GM21367 (cell line): ENCODE results near the gene IHH.

Source experiments
- ATAC-seq: cut with Tn5 transposase; IDR thresholded peaks from one replicate; pipeline ENCODE4 v1.9.1; 2021; ENCODE audit not compliant: unreplicated experiment

Gene IHH

DNA sequence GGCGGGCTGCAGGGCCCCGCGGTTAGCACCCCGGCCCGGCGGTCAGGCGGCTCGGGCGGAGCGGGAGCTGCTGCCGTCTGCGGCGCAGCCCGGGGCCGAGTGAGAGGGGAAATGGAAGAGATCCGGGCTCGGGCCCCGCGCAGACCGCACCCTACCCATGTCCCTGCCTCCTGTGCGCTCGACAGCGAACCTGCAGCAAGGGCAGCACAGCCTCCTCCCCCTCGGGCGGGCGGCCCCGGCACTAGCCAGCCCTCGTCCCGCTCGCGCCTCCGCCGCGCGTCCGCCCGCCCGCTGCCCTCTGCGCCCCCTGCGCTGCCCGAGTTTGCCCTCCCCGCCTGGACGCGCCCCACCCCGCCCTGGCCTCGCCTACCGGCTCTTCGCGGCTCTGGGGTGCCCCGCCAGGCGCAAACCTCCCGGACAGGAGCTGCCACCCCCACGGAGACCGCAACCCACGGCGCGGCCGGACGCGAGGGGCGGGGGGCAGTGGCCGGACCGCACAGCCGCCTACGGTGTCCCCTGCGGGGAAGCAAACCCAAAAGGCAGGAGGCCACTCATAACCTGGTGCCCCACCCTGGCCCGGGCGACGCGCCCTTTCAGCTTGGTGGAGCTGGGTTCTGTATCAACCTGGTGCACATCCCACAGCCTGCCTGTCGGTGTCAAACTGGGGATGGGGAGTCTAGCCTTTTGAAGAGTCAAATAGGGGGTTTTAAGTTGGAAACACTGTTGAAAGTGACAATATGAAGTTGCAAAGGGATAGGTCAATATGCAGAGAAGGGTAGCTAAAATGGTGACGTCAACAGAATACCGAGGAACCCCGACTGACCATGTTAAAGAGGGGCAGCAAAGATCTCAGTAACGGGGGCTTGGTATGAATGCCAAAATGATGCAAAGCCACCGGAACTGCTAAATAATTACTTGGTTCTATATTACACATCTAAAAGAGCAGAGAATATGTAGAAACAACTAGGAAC, at the start of gene IHH:
TSS of gene IHH (minus strand) at position 101 of the 971 bp plus-strand sequence. CDS start 454 bp downstream, outside the sequence.
- no peak for ATAC-seq

DNA sequence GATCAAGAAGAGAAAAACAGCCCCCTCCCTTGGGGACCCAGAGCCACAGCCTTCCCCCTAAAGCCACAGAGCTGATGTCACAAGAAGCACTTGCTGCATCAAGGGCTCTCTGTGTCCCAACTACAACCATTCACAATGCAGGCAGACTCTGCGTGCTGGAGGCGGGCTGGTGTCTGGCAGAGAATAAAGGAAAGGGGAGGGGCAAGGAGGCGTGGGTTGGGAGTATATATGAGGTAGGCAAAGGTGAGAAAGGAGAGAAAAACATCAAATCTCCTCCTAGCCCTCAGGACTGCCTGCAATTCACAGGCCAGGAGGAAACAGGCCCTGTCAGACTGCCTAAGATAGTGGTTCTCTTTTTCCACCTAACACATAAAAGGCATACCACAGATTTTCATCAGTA, 48.8 kb upstream of the IHH start:
- ATAC-seq = no peak

DNA sequence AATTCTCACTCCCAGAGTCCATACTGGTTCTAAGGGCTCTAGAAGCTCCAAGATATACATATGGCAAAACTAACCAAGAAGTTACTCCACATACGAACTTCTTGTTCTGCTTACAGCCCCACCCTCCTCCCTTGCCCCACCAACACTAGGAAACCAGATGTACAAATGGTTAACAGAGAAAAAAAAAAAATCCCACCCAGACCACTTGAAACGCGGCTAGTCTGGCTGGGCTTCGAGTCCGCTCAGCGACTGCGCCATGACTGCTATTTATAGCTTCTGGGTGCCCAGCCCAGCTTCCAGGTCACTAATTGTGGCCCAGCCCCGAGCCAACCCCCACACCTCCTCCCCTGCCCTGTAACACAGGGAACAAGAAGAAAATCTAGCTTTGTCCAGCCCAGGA, 47.0 kb upstream of the IHH start:
- no peak for ATAC-seq

GRCh38 chr2:219106251-219106650, 45.5 kb upstream of the IHH start:
- no peak for ATAC-seq

GRCh38 chr2:219104107-219105035, 43.6 kb upstream of the IHH start:
- peak; percentile 60 for ATAC-seq

DNA sequence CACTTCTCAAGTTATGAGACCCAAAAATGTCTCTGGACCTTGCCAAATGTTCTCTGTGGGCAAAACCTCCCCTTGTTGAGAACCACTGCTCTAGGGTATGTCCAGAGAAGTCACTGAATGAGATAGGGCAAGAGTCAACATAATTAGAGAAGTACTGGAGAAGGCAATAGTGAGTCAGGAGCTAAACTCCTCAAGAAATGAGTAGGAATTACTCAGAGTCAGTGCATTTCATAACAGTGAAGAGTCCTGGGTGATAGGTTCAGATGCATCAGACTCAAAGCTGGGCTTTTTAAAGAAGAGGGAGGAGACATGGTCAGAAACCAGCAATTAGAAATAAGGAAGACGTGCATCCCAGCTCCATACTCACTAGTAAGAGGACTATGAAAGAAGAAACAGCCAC, 38.6 kb upstream of the IHH start:
- no peak for ATAC-seq

- no peak for ATAC-seq
Observed at GRCh38 chr2:219095406-219095935, 34.8 kb upstream of the IHH start.

GRCh38 chr2:219094171-219094570, 33.5 kb upstream of the IHH start:
- ATAC-seq = no peak

GRCh38 chr2:219090436-219091299, 29.9 kb upstream of the IHH start:
- ATAC-seq = no peak

DNA sequence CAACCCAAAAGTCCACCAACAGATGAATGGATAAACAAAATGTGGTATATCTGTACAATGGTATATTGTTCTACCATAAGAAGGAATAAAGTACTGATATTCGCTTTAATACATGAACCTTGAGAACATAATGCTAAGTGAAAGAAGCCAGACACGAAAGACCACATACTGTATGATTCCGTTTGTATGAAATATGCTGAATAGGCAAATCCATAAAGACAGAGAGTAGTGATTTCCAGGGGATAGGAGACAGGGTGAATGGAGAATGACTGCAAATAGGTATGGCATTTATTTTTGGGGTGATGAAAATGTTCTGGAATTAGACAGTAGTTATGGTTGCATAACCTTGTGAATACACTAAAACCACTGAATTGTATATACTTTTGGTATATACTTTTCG, 28.6 kb upstream of the IHH start:
- ATAC-seq = no peak

DNA sequence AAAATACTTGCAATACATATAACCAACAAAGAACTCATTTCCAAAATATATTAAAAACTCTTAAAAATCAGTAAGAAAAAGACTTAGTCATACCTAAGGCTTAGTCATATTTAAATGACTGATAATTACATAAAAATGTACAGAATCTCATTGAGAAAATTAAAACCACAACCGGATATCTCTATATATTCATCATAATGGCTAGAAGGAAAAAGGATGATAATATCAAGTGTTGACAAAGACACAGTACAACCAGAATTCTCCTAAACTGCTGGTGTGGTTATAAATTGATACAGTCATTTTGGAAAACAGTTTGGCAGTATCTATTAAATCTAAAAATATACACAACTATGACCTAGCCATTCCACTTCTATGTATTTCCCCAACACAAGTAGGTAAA, 27.1 kb upstream of the IHH start:
- no peak for ATAC-seq

DNA sequence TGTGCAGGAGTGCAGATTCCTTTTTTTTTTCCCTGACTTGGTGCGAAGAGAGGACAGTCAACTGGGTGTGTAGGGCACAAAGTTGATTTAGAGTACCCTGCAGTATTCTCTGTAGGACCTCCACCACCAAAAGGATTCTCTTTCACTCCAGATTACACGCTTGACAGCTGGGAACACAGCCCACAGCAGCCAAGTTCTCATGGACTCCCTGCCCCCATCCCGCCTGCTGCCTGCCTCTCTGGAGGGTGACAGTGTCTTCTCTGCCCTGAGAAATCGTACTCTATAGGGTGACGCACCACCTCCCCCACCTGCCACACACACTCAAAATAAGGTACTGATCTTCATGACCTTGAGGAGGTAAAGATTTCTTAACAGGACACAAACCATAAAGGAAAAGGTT, 26.6 kb upstream of the IHH start:
- no peak for ATAC-seq

DNA sequence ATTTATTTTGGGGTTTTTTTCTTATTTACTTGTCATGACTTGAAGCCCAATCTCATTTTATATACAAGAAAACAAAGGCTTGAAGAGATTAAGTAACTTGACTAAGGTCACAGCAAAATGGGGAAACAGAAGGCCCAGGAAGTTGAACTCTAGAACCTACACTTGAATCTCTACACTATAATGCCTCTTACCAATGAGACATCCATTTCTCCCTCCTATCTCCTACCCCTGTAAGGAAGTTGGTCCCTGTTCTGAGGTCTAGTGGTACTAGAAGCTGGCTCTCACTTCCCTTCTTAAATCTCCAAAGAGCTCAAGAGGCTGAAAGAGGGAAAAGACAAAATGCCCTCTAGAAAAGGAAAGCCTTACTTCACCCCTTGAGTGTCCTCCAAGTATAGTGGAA, 25.5 kb upstream of the IHH start:
- no peak for ATAC-seq

- no peak for ATAC-seq
Observed at GRCh38 chr2:219084791-219085190, 24.1 kb upstream of the IHH start.

GRCh38 chr2:219082332-219082958, 21.7 kb upstream of the IHH start:
- no peak for ATAC-seq

GRCh38 chr2:219081701-219082331, 21.1 kb upstream of the IHH start:
- no peak for ATAC-seq

- ATAC-seq = no peak
Observed at GRCh38 chr2:219081096-219081495, 20.4 kb upstream of the IHH start.

DNA sequence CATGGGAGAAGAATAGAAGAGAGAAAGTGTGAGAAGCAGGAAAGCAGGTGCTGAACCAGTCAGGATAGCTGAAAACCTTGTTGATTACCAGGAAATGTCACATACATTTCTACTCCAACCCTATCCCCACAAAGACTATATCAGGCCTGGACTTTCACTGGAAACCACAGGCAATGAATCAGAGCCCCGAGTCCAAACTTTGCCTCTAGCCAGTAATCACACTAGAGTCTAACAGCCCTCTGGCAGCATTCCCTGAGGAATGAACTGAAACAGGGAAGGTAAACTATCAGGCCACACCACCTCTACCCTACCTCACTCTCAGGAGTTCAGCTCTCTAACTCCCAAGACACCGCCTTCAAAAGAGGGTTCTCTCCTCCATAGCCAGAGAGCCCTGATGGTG, 18.7 kb upstream of the IHH start:
- no peak for ATAC-seq

- no peak for ATAC-seq
Observed at GRCh38 chr2:219078951-219079350, 18.2 kb upstream of the IHH start.

- ATAC-seq = no peak
Observed at GRCh38 chr2:219078126-219078525, 17.4 kb upstream of the IHH start.
